ENCODE data around the gene MAPKAPK5.
"Not testable (repeated sequence)": the region's sequence is repeated elsewhere in the genome, so short reads cannot be mapped to it uniquely, and the experiment has no call there.

MAPKAPK5 gene

DNA sequence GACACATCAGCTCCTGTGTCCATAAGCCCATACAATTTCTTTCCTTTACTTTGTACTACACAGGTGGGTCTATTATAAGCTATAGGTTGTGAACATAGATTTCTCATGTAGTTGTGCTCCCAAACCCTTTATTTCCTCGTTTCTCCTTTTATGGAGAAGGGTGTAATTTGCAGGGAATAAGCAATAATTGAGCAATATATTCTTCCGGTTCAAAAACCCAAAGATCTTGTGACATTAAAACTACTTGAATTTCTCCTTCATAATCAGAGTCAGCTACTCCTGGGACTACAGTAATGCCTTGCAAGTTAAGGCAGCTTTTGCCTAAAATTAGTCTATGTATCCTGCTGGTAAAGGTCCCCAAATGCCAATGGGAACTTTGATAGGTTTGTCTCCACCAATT is 19.1 kb upstream of the MAPKAPK5 start:
- no peak overlapping the region for H3K4me3 Mint-ChIP-seq
- no peaks in the 10 kb centered on the region for H3K4me1 Mint-ChIP-seq
- H3K36me3 Mint-ChIP-seq, result no peaks in the 10 kb centered on the region
- peaks cover 6% of the 10 kb centered on the region for H3K27me3 Mint-ChIP-seq
- no peaks in the 10 kb centered on the region for H3K9me3 Mint-ChIP-seq
- H3K27ac Mint-ChIP-seq, result no peak overlapping the region

DNA sequence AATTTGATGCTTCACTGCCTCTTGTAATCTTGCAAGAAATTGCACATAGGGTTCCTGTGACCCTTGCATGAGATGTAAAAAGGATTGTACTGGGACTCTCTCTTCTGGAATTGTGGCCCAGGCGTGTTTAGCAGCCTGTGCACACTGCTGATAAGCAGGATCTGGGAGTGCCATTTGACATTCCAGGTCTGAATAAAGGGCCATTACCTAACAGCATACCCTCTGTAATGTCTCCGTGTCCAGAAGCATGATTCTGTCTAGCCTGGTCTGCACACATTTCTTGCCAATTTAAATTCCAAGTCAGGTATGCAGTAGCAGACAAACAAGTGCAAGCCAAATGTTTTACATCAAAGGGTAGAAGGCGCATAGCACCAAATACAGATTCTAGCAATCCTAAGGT is 18.1 kb upstream of the MAPKAPK5 start:
- H3K4me3 Mint-ChIP-seq, result no peak overlapping the region
- H3K4me1 Mint-ChIP-seq, result no peaks in the 10 kb centered on the region
- no peak overlapping the region for H3K27ac Mint-ChIP-seq
- H3K9me3 Mint-ChIP-seq, result no peaks in the 10 kb centered on the region
- peaks cover 6% of the 10 kb centered on the region for H3K27me3 Mint-ChIP-seq
- no peaks in the 10 kb centered on the region for H3K36me3 Mint-ChIP-seq

- H3K27me3 Mint-ChIP-seq, H3K9me3 Mint-ChIP-seq, H3K4me1 Mint-ChIP-seq, H3K4me3 Mint-ChIP-seq, H3K27ac Mint-ChIP-seq, H3K36me3 Mint-ChIP-seq: not testable (repeated sequence)
These were observed 17.7 kb upstream of the MAPKAPK5 start for GRCh38 chr12:111824312-111824711.

DNA sequence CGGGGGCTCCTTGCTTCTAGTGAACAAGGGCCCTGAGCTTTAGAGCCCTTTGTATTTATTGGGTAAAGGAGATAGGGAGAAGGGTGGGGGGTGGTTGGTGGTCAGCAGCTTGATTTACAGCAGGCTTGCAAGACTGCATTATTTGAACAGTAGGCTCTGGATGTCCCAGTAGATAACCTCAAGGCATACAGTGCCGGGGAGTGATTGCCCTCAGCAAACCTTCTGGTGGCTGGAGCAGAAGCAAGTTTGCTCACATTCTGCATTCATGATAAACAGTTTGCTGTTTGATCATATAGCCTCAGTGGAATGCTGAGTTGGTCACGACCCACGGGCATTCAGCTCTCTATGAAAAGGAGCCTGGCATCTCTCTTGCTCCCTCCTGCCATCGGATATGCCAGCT is 16.5 kb upstream of the MAPKAPK5 start:
- H3K27me3 Mint-ChIP-seq, result peaks cover 2% of the 10 kb centered on the region
- H3K9me3 Mint-ChIP-seq, result no peaks in the 10 kb centered on the region
- no peak overlapping the region for H3K27ac Mint-ChIP-seq
- H3K4me1 Mint-ChIP-seq, result no peaks in the 10 kb centered on the region
- H3K4me3 Mint-ChIP-seq, result no peak overlapping the region
- no peaks in the 10 kb centered on the region for H3K36me3 Mint-ChIP-seq

GRCh38 chr12:111826316-111826715 is 15.7 kb upstream of the MAPKAPK5 start:
- H3K36me3 Mint-ChIP-seq, result no peaks in the 10 kb centered on the region

DNA sequence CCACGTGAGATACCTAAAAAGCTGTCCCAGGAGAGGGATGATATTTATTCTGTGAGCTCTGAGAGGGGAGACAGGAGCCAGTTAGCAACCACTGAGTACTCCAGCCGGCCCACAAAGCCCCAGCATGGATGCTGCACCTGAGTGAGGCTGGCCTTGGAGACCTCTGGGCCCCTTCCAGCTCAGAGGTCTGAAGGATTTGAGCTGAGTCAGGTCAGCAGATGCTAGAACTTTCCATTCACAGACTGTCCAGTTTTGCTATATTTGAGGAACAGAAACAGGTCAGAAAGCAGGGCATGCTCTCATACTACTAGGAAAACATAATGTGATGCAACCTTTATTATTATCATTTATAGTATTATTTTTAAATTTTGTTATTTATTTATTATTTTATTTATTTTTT is 15.0 kb upstream of the MAPKAPK5 start:
- Mint-ChIP-seq H3K4me1 (no peaks in the 10 kb centered on the region), H3K27me3 (peaks cover 2% of the 10 kb centered on the region), H3K4me3 (no peak overlapping the region), H3K27ac (no peak overlapping the region), H3K36me3 (no peaks in the 10 kb centered on the region), H3K9me3 (no peaks in the 10 kb centered on the region)

More at GRCh38 chr12:111826316-111826715, 15.7 kb upstream of the MAPKAPK5 start:
- no peak overlapping the region for H3K4me3 Mint-ChIP-seq
- no peaks in the 10 kb centered on the region for H3K4me1 Mint-ChIP-seq
- no peaks in the 10 kb centered on the region for H3K9me3 Mint-ChIP-seq
- H3K27me3 Mint-ChIP-seq, result peaks cover 2% of the 10 kb centered on the region
- H3K27ac Mint-ChIP-seq, result no peak overlapping the region

DNA sequence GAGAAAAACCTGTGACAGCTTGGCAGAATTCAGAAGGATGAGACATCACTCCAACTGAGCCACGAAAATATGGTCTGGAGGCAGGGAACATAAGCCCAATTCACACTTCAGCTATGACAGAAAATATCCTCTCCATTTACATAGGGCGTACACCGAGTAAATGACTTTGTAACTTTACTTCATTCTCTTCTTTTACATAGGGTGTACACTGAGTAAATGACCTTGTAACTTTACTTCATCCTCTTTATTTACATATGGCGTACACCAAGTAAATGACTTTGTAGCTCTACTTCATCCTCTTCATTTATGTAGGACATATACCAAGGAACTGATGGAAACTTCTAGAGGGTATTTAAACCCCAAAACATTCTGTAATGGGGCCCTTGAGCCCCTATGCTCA is 14.1 kb upstream of the MAPKAPK5 start:
- H3K27me3 Mint-ChIP-seq, result peaks cover 1% of the 10 kb centered on the region
- no peak overlapping the region for H3K27ac Mint-ChIP-seq
- no peak overlapping the region for H3K4me3 Mint-ChIP-seq
- no peaks in the 10 kb centered on the region for H3K4me1 Mint-ChIP-seq
- peaks cover 3% of the 10 kb centered on the region for H3K36me3 Mint-ChIP-seq
- no peaks in the 10 kb centered on the region for H3K9me3 Mint-ChIP-seq

DNA sequence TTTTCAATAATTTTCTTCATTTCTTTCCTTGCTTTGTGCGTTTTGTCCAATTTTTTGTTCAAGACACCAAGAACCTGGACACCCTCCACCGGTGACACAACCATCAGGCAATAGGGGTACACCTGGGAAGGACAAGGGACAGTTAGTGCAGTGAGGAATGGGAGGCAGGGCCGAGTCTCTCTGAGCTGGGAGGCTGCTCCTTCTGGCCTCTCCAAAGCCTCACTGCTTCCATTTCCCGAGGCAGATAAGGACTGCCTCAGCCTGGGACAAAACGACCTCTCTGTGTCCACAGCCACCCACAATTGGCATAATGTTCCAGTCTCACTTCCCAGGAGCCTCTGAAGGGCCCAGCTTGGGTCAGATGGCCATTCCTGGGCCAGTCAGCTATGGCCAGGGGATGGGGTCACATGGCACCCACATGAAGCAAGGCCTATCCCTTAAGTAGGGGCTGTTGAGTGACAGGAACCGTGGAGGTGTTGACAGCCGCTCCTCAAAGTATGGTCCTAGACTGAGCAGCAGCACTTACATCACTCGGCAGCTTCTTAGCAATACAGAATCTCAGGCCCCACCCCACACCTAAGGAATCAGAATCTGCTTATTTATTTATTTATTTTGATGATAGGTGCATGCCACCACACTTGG is 13.6 kb upstream of the MAPKAPK5 start:
- peaks cover 3% of the 10 kb centered on the region for H3K36me3 Mint-ChIP-seq
- H3K27me3 Mint-ChIP-seq, result peaks cover 1% of the 10 kb centered on the region
- H3K9me3 Mint-ChIP-seq, result no peaks in the 10 kb centered on the region
- no peak overlapping the region for H3K4me3 Mint-ChIP-seq
- H3K27ac Mint-ChIP-seq, result no peak overlapping the region
- H3K4me1 Mint-ChIP-seq, result no peaks in the 10 kb centered on the region

DNA sequence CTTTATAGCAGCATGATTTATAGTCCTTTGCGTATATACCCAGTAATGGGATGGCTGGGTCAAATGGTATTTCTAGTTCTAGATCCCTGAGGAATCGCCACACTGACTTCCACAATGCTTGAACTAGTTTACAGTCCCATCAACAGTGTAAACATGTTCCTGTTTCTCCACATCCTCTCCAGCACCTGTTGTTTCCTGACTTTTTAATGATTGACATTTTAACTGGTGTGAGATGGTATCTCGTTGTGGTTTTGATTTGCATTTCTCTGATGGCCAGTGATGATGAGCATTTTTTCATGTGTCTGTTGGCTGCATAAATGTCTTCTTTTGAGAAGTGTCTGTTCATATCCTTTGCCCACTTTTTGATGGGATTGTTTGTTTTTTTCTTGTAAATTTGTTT is 12.4 kb upstream of the MAPKAPK5 start:
- H3K36me3 Mint-ChIP-seq, H3K27ac Mint-ChIP-seq, H3K4me3 Mint-ChIP-seq, H3K9me3 Mint-ChIP-seq, H3K27me3 Mint-ChIP-seq, H3K4me1 Mint-ChIP-seq: not testable (repeated sequence)

- not testable (repeated sequence) for H3K27ac Mint-ChIP-seq
These were observed 7.2 kb upstream of the MAPKAPK5 start for GRCh38 chr12:111834740-111835386.

DNA sequence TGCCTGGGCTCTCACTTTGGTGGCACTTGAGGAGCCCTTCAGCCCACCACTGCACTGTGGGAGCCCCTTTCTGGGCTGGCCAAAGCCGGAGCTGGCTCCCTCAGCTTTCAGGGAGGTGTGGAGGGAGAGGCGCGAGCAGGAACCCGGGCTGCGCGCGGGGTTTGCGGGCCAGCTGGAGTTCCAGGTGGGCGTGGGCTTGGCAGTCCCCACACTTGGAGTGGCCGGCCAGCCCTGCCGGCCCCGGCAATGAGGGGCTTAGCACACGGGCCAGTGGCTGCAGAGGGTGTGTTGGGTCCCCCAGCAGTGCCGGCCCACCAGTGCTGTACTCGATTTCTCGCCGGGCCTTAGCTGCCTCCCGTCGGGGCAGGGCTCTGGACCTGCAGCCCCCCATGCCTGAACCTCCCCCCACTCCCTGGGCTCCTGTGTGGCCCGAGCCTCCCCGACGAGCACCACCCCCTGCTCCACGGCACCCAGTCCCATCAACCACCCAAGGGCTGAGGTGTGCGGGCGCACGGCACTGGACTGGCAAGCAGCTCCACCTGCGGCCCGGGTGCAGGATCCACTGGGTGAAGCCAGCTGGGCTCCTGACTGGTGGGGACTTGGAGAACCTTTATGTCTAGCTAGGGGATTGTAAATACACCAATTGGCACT is 6.4 kb upstream of the MAPKAPK5 start:
- H3K27ac Mint-ChIP-seq, H3K4me3 Mint-ChIP-seq: not testable (repeated sequence)
- peaks cover 18% of the 10 kb centered on the region for H3K36me3 Mint-ChIP-seq

More at GRCh38 chr12:111834740-111835386, 7.2 kb upstream of the MAPKAPK5 start:
- H3K27me3 Mint-ChIP-seq, H3K9me3 Mint-ChIP-seq: not testable (repeated sequence)
- peak overlapping the region; percentile 39 for H3K4me3 Mint-ChIP-seq
- H3K36me3 Mint-ChIP-seq, result peaks cover 12% of the 10 kb centered on the region
- H3K4me1 Mint-ChIP-seq, result peaks cover 32% of the 10 kb centered on the region

GRCh38 chr12:111838353-111838752 is 3.7 kb upstream of the MAPKAPK5 start:
- Mint-ChIP-seq H3K36me3 (peaks cover 21% of the 10 kb centered on the region), H3K27ac (no peak overlapping the region), H3K4me3 (no peak overlapping the region), H3K9me3 (no peaks in the 10 kb centered on the region), H3K4me1 (peaks cover 49% of the 10 kb centered on the region), H3K27me3 (no peaks in the 10 kb centered on the region)

More for the DNA sequence above, 6.4 kb upstream of the MAPKAPK5 start:
- H3K4me1 Mint-ChIP-seq, result peaks cover 40% of the 10 kb centered on the region
- not testable (repeated sequence) for H3K27me3 Mint-ChIP-seq, H3K9me3 Mint-ChIP-seq

DNA sequence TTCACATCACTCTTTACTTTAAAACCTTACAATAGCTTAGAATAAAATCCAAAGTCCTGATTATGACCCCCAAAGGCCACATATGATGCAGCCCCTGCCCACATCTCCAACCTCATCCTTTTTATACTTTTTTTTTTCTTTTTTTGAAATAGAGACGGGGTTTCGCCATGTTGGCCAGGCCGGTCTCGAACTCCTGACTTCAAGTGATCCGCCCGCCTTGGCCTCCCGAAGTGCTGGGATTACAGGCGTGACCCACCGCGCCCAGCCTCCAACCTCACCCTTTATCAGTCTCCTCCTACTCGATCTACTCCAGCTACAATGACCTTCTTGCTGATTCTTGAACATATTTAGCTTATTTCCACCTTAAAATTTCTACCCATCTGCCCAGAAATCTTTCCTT is 1.2 kb upstream of the MAPKAPK5 start:
- H3K27me3 Mint-ChIP-seq, result no peaks in the 10 kb centered on the region
- H3K9me3 Mint-ChIP-seq, result no peaks in the 10 kb centered on the region
- H3K36me3 Mint-ChIP-seq, result peaks cover 25% of the 10 kb centered on the region
- H3K4me3 Mint-ChIP-seq, result peak overlapping the region; percentile 100
- H3K27ac Mint-ChIP-seq, result peak overlapping the region; percentile 100
- H3K4me1 Mint-ChIP-seq, result peaks cover 57% of the 10 kb centered on the region

GRCh38 chr12:111841236-111841749 is 735 bp upstream of the MAPKAPK5 start:
- Mint-ChIP-seq H3K27me3 (no peaks in the 10 kb centered on the region), H3K36me3 (peaks cover 25% of the 10 kb centered on the region), H3K4me3 (peak overlapping the region; percentile 100), H3K4me1 (peaks cover 59% of the 10 kb centered on the region), H3K27ac (peak overlapping the region; percentile 100), H3K9me3 (no peaks in the 10 kb centered on the region)

DNA sequence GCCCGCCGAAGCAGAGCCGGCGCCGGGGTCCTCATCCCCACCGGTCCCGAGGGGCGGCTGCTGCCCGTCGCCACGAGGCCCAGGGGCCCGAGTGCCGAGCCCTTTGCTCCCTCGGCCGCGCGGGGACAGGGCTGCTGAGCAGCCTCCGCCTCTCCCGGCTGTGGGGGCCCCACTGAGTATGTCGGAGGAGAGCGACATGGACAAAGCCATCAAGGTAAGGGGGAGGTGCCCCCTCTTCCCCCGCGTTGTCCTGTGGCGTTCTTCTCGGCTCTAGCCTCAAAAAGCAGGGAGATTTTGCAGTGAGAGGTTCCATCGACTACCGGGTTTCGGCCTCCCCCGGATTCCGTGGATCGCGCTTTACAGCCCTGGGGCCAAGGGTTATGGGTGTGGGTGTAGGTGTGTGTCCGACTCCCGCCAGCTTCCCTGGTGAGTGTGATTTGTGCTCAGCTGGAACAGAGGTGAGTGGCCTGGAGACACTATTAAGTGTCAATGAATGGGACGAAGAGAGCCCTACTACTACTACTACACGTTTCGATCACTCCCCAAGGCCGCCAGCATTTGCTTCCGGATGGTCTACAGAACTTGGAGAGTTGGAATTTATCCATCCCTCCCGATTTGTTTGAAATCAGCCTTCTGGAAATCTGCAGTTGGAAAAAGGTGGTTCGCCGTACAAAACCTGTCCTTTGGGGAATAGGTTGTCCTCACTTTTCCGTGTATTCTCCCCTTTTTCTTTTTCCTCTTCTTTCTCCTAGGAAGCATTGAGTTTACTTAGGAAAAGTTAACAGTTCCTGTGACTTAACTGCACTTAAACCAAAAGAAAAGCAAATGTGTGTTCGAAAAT is 748 bp downstream of the MAPKAPK5 start:
- peak overlapping the region; percentile 94 for H3K4me3 Mint-ChIP-seq
- no peaks in the 10 kb centered on the region for H3K27me3 Mint-ChIP-seq
- H3K36me3 Mint-ChIP-seq, result peaks cover 25% of the 10 kb centered on the region
- H3K9me3 Mint-ChIP-seq, result no peaks in the 10 kb centered on the region
- H3K27ac Mint-ChIP-seq, result peak overlapping the region; percentile 96
- H3K4me1 Mint-ChIP-seq, result peaks cover 64% of the 10 kb centered on the region

Measured in activated naive CD4-positive, alpha-beta T cell treated with anti-CD3 and anti-CD28 coated beads, Interleukin-2, amount 50 U/mL, for 24 hours (primary cell).